ENCODE measurements around the gene RBM12.

The RBM12 gene

DNA sequence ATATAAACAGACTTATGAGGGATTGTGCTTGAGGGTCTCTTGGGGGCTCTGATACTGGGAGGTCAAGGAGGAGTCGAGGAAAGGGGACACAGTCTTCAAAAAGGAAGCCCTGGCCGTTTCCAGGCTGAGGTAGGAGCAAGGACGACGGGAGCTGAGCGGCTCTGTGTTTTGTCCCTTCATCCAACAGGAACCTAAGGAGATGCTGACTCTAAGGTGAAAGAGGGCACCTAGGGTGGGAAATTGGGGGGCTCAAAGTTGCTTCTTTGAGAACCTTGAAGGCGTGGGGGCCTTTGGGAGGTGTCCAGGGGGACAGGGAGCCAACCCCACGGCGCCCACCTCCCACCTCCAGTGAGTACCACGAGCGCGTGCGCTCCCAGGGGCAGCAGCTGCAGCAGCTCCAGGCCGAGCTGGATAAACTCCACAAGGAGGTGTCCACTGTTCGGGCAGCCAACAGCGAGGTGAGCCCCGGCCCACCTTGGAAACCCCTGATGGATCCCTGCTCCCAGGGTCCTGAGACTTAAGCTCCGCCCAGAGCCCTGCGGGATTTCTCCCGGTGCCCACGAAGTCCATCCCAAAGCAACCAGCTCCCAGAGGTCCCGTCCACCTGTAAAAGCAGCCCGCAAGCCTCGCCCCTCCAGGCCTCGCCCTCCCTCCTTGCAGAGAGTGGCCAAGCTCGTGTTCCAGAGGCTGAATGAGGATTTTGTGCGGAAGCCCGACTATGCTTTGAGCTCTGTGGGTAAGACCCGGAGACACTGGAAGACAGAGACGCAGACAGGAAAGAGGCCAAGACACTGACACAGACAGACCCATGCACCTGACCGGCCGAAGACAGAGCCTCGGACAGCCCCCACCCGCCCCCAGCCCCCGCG is 46.2 kb downstream of the RBM12 start:
- no peak for DNase-seq

DNA sequence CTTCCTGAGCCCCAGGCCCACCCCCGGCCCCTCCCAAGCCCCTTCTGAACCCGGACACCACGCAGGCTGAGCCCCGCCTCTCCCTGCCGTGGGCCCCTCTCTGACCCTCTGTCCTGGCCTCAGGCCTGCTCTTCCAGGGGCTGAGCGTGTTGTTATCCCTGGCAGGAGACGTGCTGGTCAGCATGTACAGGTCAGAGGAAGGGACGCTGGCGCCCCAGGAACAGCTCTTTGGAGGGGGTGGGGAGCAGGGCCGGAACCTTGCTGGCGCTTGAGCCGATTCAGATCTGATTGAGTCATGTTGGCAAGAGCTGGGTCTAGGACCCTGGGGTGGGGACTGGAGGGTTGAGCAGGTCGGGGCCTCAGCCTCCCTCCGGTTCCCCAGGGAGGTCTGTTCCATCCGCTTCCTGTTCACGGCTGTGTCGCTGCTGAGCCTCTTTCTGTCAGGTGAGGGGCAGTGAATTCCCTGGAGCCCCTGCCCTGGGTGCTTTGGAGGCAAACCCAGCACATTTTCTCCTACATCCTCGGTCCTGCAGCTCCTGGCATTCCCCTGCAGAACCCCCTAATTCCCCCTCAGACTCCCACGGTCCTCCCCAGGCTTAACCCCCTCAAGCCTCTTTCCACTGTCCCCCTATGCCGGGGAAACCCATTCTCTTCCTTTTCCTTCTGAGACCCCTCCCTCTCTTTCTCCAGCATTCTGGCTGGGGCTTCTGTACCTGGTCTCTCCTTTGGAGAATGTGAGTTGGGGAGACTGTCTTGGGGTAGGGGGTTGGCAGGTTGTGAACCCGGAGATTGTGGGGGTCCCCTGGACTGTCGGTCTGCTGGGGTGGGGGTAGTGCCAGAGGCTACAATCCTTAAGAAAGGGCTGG is 47.1 kb downstream of the RBM12 start:
- peak; percentile 79 to 83 for DNase-seq

DNA sequence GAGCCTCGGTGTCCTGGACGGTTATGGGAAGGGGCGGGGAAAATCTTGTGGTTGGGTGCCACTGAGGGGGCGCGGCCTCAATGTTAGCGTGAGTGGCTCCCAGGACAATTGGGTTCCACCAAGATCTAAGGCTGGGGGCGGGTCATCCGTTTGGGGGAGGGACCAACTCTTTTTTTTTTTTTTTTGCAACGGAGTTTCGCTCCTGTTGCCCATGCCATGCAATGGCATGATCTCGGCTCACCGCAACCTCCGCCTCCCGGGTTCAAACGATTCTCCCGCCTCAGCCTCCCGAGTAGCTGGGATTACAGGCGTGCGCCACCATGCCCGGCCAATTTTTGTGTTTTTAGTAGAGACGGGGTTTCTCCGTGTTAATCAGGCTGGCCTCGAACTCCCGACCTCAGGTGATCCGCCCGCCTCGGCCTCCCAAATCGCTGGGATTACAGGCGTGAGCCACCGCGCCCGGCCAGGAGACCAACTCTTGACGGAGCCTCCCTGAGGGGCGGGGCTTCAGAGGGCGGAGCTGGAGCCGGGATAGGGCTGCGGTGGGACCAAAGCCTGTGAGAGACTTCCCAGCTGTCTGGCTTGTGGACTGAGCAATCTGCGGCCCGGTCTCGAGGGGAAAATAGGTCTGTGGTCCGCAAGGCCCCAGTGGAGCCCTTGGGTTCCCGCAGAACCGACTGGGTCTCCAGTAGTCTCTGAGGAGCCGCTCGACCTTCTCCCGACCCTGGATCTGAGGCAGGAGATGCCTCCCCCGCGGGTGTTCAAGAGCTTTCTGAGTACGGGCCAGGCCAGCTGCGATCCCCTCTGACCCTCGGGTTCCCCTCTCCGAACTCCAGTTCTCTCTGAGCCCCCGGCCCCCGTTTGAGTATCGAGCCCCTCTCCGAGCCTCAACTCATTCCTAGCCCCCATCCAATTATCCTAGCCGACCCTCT is 48.0 kb downstream of the RBM12 start:
- DNase-seq: peak; percentile 83 to 98

DNA sequence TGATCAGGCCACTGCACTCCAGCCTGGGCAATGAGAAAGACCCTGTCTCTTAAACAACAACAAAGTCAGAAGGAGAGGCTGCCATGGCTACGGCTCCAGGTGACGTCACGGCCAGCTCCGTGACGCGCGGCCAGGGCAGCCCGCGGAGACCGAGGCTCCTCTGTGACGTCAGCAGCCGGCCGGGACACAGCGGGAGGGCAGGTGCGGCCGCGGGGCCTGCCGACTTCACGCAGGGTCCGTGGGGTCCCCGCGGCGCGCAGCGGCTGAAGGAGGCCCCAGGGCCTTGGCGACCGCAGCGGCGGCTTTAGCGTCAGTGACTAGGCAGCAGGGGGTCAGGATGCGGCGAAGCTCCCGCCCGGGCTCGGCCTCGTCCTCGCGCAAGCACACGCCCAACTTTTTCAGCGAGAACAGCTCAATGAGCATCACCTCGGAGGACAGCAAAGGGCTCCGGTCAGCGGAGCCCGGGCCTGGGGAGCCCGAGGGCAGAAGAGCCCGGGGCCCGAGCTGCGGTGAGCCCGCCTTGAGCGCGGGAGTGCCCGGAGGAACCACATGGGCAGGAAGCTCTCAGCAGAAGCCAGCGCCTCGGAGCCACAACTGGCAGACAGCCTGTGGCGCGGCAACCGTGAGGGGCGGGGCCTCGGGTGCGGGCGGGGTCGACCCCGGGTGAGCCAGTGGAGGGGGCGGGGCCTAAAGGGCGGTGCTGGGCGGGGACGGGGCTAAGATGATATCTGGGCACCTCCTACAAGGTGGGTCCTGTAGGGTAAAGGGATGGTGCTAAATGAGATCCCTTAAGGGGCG is 48.8 kb downstream of the RBM12 start, which contains the start of gene SPAG4:
Gene SPAG4, plus strand, starts transcription at position 163 of the 798 bp plus-strand sequence. Its CDS starts 175 bp downstream, at position 338.
- DNase-seq: peak; percentile 78 to 99

DNA sequence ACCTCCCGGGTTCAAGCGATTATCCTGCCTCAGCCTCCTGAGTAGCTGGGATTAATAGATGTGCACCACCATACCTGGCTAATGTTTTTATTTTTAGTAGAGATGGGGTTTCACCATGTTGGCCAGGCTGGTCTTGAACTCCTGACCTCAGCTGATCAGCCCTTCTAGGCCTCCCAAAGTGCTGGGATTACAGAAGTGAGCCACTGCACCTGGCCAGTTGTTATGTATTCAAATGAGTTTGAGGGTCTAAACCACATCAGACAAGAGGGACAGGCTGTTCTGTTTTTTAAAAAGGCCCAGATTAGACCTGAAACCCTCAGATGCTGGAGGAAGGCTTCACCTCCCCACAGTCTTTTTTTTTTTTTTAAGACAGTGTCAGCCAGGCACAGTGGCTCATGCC is 53.2 kb downstream of the RBM12 start:
- no peak for DNase-seq

DNA sequence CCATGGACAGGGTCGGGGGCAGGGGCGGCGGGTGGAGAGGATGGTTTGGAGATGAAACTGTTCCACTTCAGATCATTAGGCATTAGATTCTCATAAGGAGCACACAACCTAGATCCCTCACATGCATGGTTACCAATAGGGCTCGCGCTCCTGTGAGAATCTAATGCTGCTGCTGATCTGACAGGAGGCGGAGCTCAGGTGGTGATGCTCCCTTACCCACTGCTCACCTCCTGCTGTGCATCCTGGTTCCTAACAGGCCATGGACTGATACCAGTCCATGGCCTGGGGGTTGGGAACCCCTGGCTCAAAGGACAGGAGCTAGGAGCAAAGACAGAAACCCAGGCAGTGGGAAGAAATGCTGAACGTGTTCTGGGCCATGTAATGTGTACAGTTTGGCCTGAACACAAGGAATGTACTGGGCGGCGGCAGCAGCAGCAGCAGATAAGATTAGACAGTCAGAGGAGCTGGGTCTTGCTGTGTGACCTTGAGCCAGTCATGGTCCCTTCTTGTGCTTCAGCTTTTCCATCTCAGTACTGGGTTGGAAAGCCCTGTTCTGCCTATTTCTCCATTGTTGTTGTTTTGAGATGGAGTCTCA is 53.8 kb downstream of the RBM12 start:
- no peak for DNase-seq

DNA sequence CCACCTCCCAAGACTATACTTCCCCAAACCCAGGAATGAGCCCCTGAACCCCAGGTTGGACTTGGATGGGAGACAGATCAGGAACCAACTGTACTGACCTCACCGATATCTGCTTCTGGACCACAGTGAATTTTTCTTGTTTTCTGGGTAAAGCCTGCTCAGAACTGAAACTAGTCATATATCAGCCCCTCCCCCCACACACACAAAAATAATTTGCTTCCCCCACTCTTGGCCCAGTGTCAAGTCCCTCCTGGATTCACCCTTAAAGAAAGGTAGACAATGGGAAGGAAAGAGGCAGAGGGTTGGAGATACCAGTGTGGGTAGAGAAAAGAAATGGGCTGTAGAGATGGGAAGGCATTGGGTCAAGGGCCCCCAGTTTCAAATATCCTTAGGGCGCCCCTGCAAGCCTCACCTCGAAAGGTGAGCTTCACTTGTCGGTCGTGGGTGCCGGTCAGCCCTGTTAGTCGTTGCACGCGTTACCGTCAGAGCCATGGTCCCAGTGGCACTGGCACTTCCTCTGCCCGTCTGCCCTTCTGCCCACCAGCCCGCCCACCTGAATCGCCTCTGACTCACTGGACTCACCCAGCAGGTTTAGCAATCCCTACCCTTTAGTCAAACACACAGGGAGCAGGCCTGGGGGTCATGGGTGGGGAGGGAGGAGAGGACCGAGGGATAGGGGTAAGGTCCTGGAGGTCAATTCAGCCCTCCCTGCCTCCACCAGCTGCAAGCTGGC is 57.5 kb downstream of the RBM12 start:
- no peak for DNase-seq

DNA sequence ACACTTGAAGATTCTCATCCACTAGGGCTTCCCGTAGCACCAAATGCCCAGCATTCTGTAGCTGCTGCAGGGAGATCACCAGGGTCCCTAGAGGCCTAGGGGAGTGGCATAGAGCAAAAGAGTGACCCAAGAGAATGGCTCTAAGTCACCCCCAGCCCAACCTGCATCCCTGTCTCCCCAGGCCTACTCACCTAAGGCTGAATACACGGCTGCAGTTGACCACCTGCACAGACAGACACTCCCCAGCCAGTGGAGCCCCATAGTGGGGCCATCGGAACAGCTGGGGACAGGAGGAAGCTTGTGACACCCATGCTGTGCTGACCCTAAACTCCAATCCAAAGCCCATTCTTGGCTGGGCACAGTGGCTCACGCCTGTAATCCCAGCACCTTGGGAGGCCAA is 58.6 kb downstream of the RBM12 start:
- DNase-seq: no peak

DNA sequence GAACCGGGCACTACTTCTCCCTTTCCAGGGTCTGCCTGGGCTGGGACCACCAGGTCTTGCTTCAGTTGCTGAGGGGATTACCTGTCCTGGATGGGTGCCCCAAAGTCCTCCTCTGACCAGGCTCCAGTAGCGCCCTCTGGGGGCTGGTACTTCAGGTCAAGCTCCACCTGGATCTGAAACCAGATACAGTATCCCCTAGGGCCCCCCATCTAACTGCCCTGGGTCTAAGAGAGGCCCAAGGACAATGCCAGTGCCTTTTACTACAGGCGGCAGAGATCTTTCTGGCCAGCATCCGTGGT is 60.3 kb downstream of the RBM12 start:
- no peak for DNase-seq

DNA sequence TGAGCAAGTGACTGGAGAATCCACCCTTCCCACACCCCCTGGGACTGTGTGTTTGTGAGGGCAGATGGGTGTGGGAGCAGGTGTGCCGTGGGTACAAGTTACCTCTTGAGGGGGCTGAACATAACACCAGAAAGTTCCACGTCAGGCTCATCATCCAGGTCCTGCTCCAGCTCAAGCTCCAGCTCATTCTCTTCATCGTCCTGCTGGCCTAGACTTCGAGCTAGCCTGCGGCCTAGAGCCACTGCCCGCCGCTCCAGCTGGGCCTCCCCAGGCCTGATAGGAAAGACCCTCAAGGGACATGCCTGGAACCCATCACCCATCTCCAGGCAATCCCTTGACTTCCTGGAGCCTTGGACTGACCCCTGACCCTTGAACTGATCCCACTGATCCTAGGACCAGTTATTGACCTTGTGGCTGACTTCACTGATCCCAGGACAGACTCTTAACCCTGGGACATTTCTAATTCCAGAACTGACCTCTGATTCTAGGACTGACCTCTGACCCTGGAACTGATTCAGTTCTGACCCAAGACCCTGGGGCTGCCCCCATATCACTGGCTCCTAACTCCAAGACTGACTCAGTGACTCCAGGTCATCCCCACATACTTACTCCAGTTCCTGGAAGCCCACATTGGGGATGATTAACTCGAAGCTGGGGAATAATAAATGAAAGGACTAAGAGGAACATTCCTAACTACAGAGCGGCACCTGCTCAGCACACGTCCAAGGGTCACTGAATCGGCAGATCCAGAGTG is 60.8 kb downstream of the RBM12 start:
- no peak for DNase-seq

DNA sequence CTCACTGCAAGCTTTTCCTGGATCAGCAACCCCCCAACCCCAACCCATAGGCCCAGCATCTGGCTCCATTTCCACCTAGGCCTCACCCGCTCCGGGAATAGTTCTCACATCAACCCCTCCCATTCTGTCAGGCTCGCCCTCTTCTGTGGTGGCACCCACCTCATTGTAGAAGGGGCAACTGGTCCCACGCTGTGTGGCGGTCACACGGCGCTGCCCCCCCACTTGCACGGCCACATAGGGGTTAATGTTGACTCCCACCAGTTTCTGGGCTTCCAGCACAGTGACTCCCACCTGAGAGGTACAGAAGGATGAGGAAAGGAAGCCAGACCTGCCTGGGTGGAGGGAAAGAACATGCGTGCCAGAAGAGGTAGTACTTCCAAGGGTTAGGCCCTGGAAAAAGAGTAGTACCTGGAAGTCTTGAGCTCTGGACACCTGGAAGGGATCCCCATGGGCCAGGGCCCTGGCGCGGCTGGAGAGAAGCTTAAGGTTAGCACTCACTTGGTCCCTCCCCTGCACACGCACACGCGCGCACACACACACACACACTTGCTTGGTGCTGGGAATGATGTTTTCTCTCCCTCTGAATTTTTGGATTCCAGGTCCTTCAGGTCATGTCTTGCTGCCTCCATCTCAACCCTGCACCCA is 61.7 kb downstream of the RBM12 start:
- no peak for DNase-seq

DNA sequence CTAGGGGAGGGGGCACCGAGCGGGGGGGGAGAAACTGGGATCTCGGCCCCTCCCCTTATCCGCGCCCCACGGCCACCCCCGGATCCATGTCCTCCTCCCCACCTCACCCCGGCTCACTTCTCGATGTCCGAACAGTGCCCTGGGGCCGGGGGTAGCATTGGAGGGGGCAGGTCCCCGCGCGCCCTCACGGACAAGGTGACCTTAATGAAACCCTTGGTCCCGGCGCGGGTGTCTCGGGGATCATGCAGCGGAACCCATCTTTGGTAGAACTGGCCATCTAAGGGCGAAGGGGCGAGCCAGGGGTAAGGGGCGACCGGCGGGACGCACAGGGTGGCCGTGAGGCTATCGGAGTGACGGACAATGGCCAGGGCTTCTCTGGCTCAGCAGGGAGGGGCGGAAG is 62.7 kb downstream of the RBM12 start:
- no peak for DNase-seq

DNA sequence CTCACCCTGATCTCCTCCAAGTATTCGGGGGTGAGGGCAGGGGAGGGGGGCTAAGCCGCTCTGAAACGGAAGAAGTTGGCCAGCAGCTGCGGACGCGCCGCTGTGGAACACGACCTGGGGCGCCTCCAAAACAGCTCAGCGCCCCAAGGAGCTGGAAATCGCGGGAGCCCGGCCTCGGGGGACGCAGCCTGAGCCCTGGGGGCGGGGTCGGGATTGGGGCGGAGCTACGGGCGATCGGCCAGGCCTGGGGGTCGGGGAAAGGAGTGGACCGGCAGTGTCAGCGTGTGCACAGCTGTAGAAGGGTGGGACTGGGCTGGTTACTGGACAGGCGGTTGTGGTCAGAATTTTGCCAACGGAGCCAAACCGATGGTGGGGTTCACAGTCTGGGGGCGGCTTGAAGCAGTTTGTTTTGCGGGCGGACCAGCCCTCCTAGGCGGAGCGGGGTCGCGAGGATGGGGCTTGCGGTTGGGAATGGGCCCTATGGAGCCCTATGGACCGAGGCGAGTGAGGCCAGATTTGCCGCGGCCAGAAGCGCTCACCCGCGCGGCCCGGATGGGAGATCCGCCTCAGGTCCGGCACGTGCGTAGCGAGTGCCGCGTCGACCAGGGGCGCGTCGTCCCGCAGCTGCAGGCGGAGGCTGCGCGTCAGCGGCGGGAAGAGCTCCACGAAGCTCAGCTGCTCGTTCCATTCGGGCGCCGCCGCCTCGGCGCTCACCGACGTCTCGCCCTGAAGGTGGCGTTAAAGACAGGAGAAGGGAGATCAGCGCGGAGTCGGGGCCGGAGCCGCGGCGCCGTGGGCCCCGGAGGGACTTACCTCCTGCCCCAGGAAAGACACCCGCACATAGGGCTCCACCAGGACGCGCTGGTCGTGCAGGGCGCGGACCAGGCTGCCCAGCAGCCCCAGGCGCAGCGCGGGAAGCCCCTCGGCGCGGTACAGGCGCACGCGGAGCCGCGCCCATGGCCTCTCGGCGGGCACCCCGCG is 63.4 kb downstream of the RBM12 start:
- no peak for DNase-seq

DNA sequence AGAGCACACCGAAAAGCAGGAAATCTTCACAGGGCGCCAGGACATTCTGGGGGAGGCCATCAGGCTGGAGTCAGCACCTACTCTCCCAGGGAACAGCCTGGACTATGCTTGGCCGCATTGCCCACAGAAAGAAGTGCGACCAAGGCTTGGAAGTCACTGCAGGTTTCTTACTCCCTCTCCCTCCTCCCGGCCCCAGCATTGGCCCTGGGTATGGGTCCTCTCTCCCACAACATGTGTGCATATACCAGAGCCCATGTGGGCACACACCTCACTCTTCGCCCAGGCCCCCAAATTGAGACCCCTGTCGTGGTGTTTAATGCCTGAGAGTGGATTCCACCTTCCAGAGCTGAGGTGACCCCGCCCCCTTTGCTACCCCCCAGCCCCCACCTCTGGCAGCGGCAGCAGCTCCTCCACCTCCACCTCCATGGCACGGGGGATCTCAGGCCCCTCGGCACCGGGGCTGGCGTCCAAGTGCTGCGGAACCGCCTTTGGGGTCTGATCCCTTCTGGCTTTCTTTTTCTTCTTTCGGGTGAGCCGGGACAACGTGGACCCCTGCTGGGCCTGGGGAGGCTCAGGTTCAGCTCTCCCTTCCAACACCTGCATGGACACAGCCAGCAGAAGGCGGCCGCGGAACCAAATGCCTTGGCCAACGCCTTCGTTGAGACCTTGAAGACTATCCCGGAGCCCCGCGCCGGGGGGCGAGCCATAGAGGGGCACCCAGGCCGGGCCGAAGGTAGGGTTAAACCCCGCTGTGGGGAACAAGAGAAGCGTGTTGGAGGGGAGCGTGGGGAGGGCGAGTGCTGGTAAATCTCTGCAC is 64.3 kb downstream of the RBM12 start:
- no peak for DNase-seq

DNA sequence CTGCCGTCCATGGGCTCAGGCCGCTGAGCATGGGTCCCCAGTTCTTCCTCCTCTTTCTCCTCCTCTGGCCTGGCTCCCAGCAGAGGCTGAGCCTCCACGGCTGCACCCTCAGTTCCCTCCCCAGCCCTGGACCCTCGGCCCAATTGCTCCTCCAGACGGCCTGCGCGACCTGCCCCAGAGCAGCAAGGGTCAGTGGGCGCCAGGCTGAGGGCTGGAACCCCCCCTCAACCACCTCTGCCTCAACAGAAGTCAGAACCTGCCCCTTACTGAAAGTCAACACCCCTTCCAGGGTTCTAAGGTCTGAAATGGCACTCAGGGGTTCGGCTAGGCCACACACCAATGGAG is 65.0 kb downstream of the RBM12 start:
- DNase-seq: no peak

Data from SHP77 (cell line).